Measurements from ENCODE around the gene OR1A2. TPM values are rescaled to one million over a fixed set of nuclear protein-coding genes. Genes with fewer than 3 reads are reported as not detected.

The OR1A2 gene
- total and polyA plus RNA-seq, 2 of the 8 experiments (the other 6 are each of a cell fraction or from before 2014, with no cell fraction given): not detected

DNA sequence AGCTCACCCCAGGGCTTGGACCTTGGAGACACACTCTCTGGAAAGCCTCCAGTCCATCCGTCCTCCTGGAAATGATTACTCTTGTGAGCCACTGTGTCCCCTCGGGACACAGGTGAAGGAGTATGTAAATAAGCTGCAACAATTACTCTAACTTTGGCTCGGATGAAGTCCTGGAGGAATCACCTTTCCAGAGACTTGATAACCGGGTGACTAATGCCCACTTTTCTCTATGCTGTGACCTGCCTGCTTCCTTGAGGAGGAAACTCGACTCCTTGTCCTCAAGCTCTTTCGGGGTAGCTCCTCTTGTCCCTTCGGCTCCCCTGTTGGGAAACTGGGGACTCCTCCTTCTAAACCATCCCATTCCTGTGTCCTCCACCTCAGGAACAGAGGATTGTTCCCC, 10.0 kb downstream of the OR1A2 start, which contains the start of gene OR1A1:
Gene OR1A1, plus strand, starts transcription at position 301 of the 400 bp plus-strand sequence. CDS start 7,954 bp downstream, outside the sequence.
- H3K14ac ChIP-seq (ENCODE audit: insufficient read length): no peak within 1 kb of the TSS
- DNase-seq (ENCODE audit: low read depth in 1 of 2, low spot score in 2 of 2): no peak
- CTCF ChIA-PET (ENCODE audit: partially characterized antibody): no interaction called here
- H2BK12ac ChIP-seq (ENCODE audit: low read depth, low read length): no peak within 1 kb of the TSS
- no peaks in the 10 kb centered on the region for H3K79me1 ChIP-seq (ENCODE audit: low read depth, low read length)
- H3K9me3 ChIP-seq (ENCODE audit: insufficient read depth in 2 of 2, low read depth in 1 of 2, low read length in 1 of 2): peaks cover 11 to 26% of the 10 kb centered on the region in 2 experiments; a peak in 2 of 4 replicates
- no peak within 1 kb of the TSS for H3K4me2 ChIP-seq (ENCODE audit: insufficient read depth in 1 of 2, low read depth in 2 of 2, low read length in 2 of 2)
- H4K8ac ChIP-seq (ENCODE audit: extremely low read depth, insufficient read depth, low read length): no peak within 1 kb of the TSS
- H3K23me2 ChIP-seq (ENCODE audit: low read depth, low read length): no peaks in the 10 kb centered on the region
- no peak within 1 kb of the TSS for H2BK5ac ChIP-seq (ENCODE audit: low read depth, low read length)
- H4K5ac ChIP-seq (ENCODE audit: insufficient read length, low read depth, low read length): no peak within 1 kb of the TSS
- no peak within 1 kb of the TSS for H4K91ac ChIP-seq (replicated peaks; ENCODE audit: insufficient read length, low read length)
- TF ChIP-seq MAFK (IDR thresholded peaks at IDR 0.05; ENCODE audit: low read depth, low read length): no peak
- no peak for TF ChIP-seq ZNF274 (IDR thresholded peaks at IDR 0.05; ENCODE audit: borderline replicate concordance, extremely low read depth, low read length)
- TF ChIP-seq SIN3A (conservative IDR thresholded peaks at IDR 0.05 in 1 of 2, IDR thresholded peaks at IDR 0.05 in 1 of 2; ENCODE audit: low read depth in 1 of 2, low read length in 2 of 2): no peak
- no peak within 1 kb of the TSS for H3K27ac ChIP-seq (ENCODE audit: low read depth, low read length)
- H2BK120ac ChIP-seq (replicated peaks; ENCODE audit: low read depth, low read length): no peak within 1 kb of the TSS
- no peaks in the 10 kb centered on the region for H3K36me3 ChIP-seq (ENCODE audit: control insufficient read depth in 2 of 4, insufficient read depth in 4 of 4, low read length in 3 of 4)
- no peak within 1 kb of the TSS for H2AK5ac ChIP-seq (ENCODE audit: low read depth, low read length)
- no peak within 1 kb of the TSS for H3K56ac ChIP-seq (replicated peaks; ENCODE audit: insufficient read length, low read depth, low read length)
- H3K18ac ChIP-seq (ENCODE audit: extremely low read depth, low read length): no peak within 1 kb of the TSS
- H2AFZ ChIP-seq (ENCODE audit: low read length): no peak within 1 kb of the TSS
- H3K4me3 ChIP-seq (ENCODE audit: extremely low read depth in 1 of 4, insufficient read depth in 2 of 4, low read depth in 3 of 4, low read length in 4 of 4): no peak within 1 kb of the TSS; a peak in 1 of 8 replicates
- no peaks in the 10 kb centered on the region for H3K27me3 ChIP-seq (replicated peaks in 1 of 4; ENCODE audit: control insufficient read depth in 3 of 4, extremely low read depth in 1 of 4, insufficient read depth in 3 of 4, low read length in 3 of 4)
- no peak within 1 kb of the TSS for H3K4ac ChIP-seq (replicated peaks; ENCODE audit: insufficient read length, low read depth, low read length)
- H2BK15ac ChIP-seq (ENCODE audit: low read length): no peak within 1 kb of the TSS
- no peak within 1 kb of the TSS for H3K9ac ChIP-seq (replicated peaks in 1 of 4; ENCODE audit: extremely low read depth in 1 of 4, low read depth in 3 of 4, low read length in 3 of 4)
- POLR2A ChIA-PET (ENCODE audit: partially characterized antibody): no interaction called here
- 87% methylated on average over 7 of the region's 7 CpGs; no CpG with 5 or more reads in 1 of the 2 experiments for WGBS, 2 experiments (ENCODE audit: extremely low coverage in 1 of 2, insufficient coverage in 1 of 2, insufficient read length in 1 of 2, insufficient replicate concordance in 2 of 2, low coverage in 1 of 2, low lambda C conversion rate in 2 of 2, missing lambda C conversion rate in 1 of 2)
- H3K4me1 ChIP-seq (replicated peaks in 1 of 4; ENCODE audit: control insufficient read depth in 3 of 4, insufficient read depth in 4 of 4, low read length in 3 of 4): no peaks in the 10 kb centered on the region
- no peak within 1 kb of the TSS for H2BK20ac ChIP-seq (ENCODE audit: low read length)
- no peak within 1 kb of the TSS for H3K23ac ChIP-seq (ENCODE audit: insufficient read length)
- FAIRE-seq: no peak
- no peaks in the 10 kb centered on the region for H4K20me1 ChIP-seq (replicated peaks in 1 of 2; ENCODE audit: control insufficient read depth in 1 of 2, insufficient read depth in 2 of 2, low read length in 2 of 2)
- no peaks in the 10 kb centered on the region for H3K79me2 ChIP-seq (ENCODE audit: control insufficient read depth in 1 of 2, insufficient read depth in 2 of 2, low read length in 2 of 2)

All from H1 (cell line).